PC-3 (cell line): ENCODE measurements around the gene UQCC2. TPM values are rescaled to one million over a fixed set of nuclear protein-coding genes. Genes with fewer than 3 reads are reported as not detected.

Experiments used
- ATAC-seq: fragments of 200-7000 bp; cut with Tn5 transposase; 2 replicates; pipeline ENCODE4 v1.9.1; 2020; ENCODE audit warnings: mild to moderate bottlenecking, moderate library complexity
- BruUV-seq: library from RNA; stranded (reverse); fragments of 400-500 nt; replicated peaks from 2 replicates; lab custom pipeline; 2021; lab: Mats Ljungman, UMichigan
- CTCF ChIA-PET: fragments of 300-600 bp; sonication (Branson Sonifier 250); formaldehyde crosslinking; loops from one replicate; lab custom pipeline; 2022; ENCODE audit warnings: antibody characterized with exemption; lab: Charles Lee
- POLR2A ChIA-PET: fragments of 300-600 bp; sonication (Branson Sonifier 250); formaldehyde crosslinking; loops from one replicate; lab custom pipeline; 2022; ENCODE audit warnings: antibody characterized with exemption; ENCODE audit not compliant: unreplicated experiment; lab: Charles Lee
- DNase-seq: peaks from one replicate; pipeline ENCODE4 v3.0.0-alpha.2; 2015
- H2AFZ ChIP-seq: fragments of 300-600 bp; sonication (generic); 2 replicates; pipeline ENCODE4 v1.6.0; 2016; ENCODE audit warnings: antibody characterized with exemption, low read length
- H3F3A ChIP-seq: fragments of 300-600 bp; sonication (generic); one replicate; pipeline ENCODE4 v1.6.0; 2017; ENCODE audit warnings: antibody characterized with exemption, low read length, control low read depth, mild to moderate bottlenecking; ENCODE audit not compliant: unreplicated experiment
- H3K27ac ChIP-seq: fragments of 300-600 bp; sonication (generic); 2 replicates; pipeline ENCODE4 v1.5.1; 2016; ENCODE audit warnings: mild to moderate bottlenecking, low read length
- H3K27me3 ChIP-seq: fragments of 300-600 bp; sonication (generic); 2 replicates; pipeline ENCODE4 v1.6.1; 2016; ENCODE audit warnings: low read length, mixed read lengths
- H3K36me3 ChIP-seq: fragments of 300-600 bp; sonication (generic); 2 replicates; pipeline ENCODE4 v1.6.1; 2016; ENCODE audit warnings: low read depth, mixed run types, low read length, mixed read lengths
- H3K4me1 ChIP-seq: fragments of 300-600 bp; sonication (generic); 2 replicates; pipeline ENCODE4 v1.5.1; 2016; ENCODE audit warnings: low read length; ENCODE audit not compliant: insufficient read depth
- H3K4me2 ChIP-seq: fragments of 300-600 bp; sonication (generic); 2 replicates; pipeline ENCODE4 v1.6.0; 2016; ENCODE audit warnings: low read length
- H3K4me3 ChIP-seq: fragments of 300-600 bp; sonication (generic); 2 replicates; pipeline ENCODE4 v1.5.1; 2016; ENCODE audit warnings: mild to moderate bottlenecking, low read length, mixed read lengths
- H3K79me2 ChIP-seq: fragments of 300-600 bp; sonication (generic); 2 replicates; pipeline ENCODE4 v1.6.1; 2017; ENCODE audit warnings: low read length, mixed read lengths
- H3K9ac ChIP-seq: fragments of 300-600 bp; sonication (generic); 2 replicates; pipeline ENCODE4 v1.6.0; 2016; ENCODE audit warnings: mild to moderate bottlenecking, low read length
- H3K9me2 ChIP-seq: fragments of 300-600 bp; sonication (generic); replicated peaks from 2 replicates; pipeline ENCODE4 v1.6.1; 2016; ENCODE audit warnings: mixed run types, low read length, mixed read lengths
- H3K9me3 ChIP-seq: fragments of 300-600 bp; sonication (generic); 2 replicates; pipeline ENCODE4 v1.6.1; 2016; ENCODE audit warnings: low read length, mixed read lengths
- H4K20me1 ChIP-seq: fragments of 300-600 bp; sonication (generic); 2 replicates; pipeline ENCODE4 v1.6.1; 2016; ENCODE audit warnings: low read length, mixed read lengths
- EZH2 ChIP-seq: fragments of 300-600 bp; sonication (generic); IDR thresholded peaks from one replicate; pipeline ENCODE4 v1.6.1; 2017; ENCODE audit warnings: antibody characterized with exemption, mild to moderate bottlenecking, low read length; ENCODE audit not compliant: unreplicated experiment
- EZH2phosphoT487 ChIP-seq: fragments of 300-600 bp; sonication (generic); IDR thresholded peaks from 2 replicates; pipeline ENCODE4 v1.6.1; 2018; ENCODE audit warnings: mild to moderate bottlenecking, antibody characterized with exemption, low read length, borderline replicate concordance
- intact Hi-C: fragments of 100-400 bp; cut with micrococcal nuclease; formaldehyde crosslinking; loops from 2 replicates; pipeline ENCODE4 v1.9.0; 2023
- total RNA-seq: library from RNA; depleted of rRNA; stranded (reverse); fragments of >200 nt; gene quantifications from 2 replicates; pipeline ENCODE4 v1.2.3, GENCODE V29; 2014
- TF ChIP-seq, protein P1 (sequence below): fragments of 300-600 bp; sonication (generic); conservative IDR thresholded peaks from 2 replicates; pipeline ENCODE4 v1.5.1; 2017; ENCODE audit warnings: antibody characterized with exemption, low read depth, mild to moderate bottlenecking, low read length

UQCC2 gene
- total RNA-seq, 1 experiment from 2014 or later = 107 TPM

GRCh38 chr6:33661106-33661838, 50.2 kb downstream of the UQCC2 start:
- no peaks in the 10 kb centered on the region for H4K20me1 ChIP-seq
- no peaks in the 10 kb centered on the region for H3F3A ChIP-seq
- H2AFZ ChIP-seq = no peak overlapping the region
- DNase-seq (no peak), ATAC-seq (no peak)
- H3K4me1 ChIP-seq = no peaks in the 10 kb centered on the region
- H3K9ac ChIP-seq = no peak overlapping the region
- intact Hi-C loops = no loop called here
- CTCF ChIA-PET = no interaction called here
- no peak for TF ChIP-seq EZH2phosphoT487
- TF ChIP-seq, protein P1, sequence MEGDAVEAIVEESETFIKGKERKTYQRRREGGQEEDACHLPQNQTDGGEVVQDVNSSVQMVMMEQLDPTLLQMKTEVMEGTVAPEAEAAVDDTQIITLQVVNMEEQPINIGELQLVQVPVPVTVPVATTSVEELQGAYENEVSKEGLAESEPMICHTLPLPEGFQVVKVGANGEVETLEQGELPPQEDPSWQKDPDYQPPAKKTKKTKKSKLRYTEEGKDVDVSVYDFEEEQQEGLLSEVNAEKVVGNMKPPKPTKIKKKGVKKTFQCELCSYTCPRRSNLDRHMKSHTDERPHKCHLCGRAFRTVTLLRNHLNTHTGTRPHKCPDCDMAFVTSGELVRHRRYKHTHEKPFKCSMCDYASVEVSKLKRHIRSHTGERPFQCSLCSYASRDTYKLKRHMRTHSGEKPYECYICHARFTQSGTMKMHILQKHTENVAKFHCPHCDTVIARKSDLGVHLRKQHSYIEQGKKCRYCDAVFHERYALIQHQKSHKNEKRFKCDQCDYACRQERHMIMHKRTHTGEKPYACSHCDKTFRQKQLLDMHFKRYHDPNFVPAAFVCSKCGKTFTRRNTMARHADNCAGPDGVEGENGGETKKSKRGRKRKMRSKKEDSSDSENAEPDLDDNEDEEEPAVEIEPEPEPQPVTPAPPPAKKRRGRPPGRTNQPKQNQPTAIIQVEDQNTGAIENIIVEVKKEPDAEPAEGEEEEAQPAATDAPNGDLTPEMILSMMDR = no peak
- TF ChIP-seq EZH2 = no peak
- H3K4me3 ChIP-seq = no peak overlapping the region
- no peak overlapping the region for H3K27ac ChIP-seq
- peaks cover 9% of the 10 kb centered on the region; the same call in 1 of the 2 replicates for H3K36me3 ChIP-seq
- no peaks in the 10 kb centered on the region for H3K27me3 ChIP-seq
- H3K9me3 ChIP-seq = no peaks in the 10 kb centered on the region
- POLR2A ChIA-PET = no interaction called here
- H3K79me2 ChIP-seq = no peaks in the 10 kb centered on the region
- no TSS peak for BruUV-seq
- no peaks in the 10 kb centered on the region for H3K9me2 ChIP-seq
- no peak overlapping the region for H3K4me2 ChIP-seq

DNA sequence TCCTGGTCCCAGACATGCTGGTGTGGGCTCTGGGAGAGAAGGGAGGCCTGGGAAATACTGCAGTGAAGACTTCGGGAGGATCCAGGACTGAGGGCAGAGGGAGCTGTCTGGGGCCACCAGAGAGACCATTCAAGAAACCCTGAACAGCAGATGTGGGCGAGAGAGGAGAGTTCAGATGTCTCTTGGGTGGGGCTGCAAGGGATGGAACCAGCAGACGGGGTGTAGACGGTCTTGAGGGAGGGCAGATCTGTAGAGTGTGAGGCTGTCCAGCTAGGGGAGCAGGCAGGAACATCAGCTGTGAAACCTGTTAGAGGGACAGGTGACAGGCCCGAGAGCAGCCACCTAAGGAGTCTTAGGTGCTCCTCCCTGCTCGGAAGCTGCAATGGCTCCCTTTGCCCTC, 51.5 kb downstream of the UQCC2 start:
- Histone ChIP-seq H3K27me3 (no peaks in the 10 kb centered on the region), H2AFZ (no peak overlapping the region), H3F3A (no peaks in the 10 kb centered on the region), H4K20me1 (no peaks in the 10 kb centered on the region), H3K4me3 (no peak overlapping the region), H3K79me2 (no peaks in the 10 kb centered on the region), H3K27ac (no peak overlapping the region), H3K4me1 (no peaks in the 10 kb centered on the region), H3K9me2 (no peaks in the 10 kb centered on the region), H3K9me3 (no peaks in the 10 kb centered on the region), H3K9ac (no peak overlapping the region), H3K36me3 (peaks cover 9% of the 10 kb centered on the region; the same call in 1 of the 2 replicates), H3K4me2 (no peak overlapping the region)
- DNase-seq = no peak
- CTCF ChIA-PET = no interaction called here
- intact Hi-C loops = no loop called here
- ATAC-seq = no peak
- no peak for TF ChIP-seq EZH2phosphoT487
- no TSS peak for BruUV-seq
- POLR2A ChIA-PET = no interaction called here

GRCh38 chr6:33658982-33659689, 52.4 kb downstream of the UQCC2 start:
- CTCF ChIA-PET = interaction anchor here (0.6 kb wide), 1 partner anchor 69 kb away, joined by 3 read pairs; no protein-coding TSS in a partner anchor
- intact Hi-C loops = no loop called here
- H3K79me2 ChIP-seq = no peaks in the 10 kb centered on the region
- no peak overlapping the region for H3K4me2 ChIP-seq
- no peaks in the 10 kb centered on the region for H3K4me1 ChIP-seq
- H3K36me3 ChIP-seq = peaks cover 9% of the 10 kb centered on the region; the same call in 1 of the 2 replicates
- no peaks in the 10 kb centered on the region for H3K9me3 ChIP-seq
- no peak overlapping the region for H2AFZ ChIP-seq
- POLR2A ChIA-PET = no interaction called here
- no peaks in the 10 kb centered on the region for H4K20me1 ChIP-seq
- no TSS peak for BruUV-seq
- H3K27ac ChIP-seq = no peak overlapping the region
- H3K4me3 ChIP-seq = no peak overlapping the region
- DNase-seq (no peak), ATAC-seq (no peak)
- H3F3A ChIP-seq = no peaks in the 10 kb centered on the region
- H3K9me2 ChIP-seq = no peaks in the 10 kb centered on the region
- no peak overlapping the region for H3K9ac ChIP-seq
- no peaks in the 10 kb centered on the region for H3K27me3 ChIP-seq
- TF ChIP-seq, protein P1 = no peak
- no peak for TF ChIP-seq EZH2phosphoT487
- TF ChIP-seq EZH2 = no peak
